ENCODE results near the gene GRIN2A.

GRIN2A gene

DNA sequence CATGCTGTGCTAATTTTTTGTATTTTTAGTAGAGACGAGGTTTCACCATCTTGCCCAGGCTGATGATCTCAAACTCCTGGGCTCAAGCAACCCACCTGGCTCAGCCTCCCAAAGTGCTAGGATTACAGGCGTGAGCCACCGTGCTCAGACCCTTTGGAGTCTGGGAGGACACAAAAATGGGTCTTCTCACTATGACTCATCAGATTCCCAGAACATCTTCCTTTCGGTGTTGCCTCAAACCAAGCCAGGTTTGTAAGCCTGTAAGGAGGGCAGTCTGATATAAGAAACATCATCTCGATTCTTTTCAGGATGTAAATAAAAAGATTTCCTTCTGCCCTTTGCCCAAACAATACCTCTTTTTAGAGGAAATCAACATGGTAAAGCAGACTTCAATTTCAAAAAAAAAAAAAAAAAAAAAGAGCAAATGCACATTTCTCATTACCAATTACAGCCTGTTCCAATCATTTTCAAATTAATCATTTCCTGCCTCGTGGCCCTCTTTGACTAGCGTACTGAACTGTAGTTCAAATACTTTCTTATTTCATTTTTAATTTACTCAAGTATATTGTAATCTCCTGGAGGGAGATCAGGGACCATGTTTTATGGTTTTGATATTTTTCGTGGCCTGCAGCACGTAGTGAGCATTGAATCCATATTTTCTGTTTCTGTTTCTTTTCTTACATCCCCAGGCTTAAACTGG is 409.6 kb downstream of the GRIN2A start:
- no peak for DNase-seq (ENCODE audit: low read depth in 2 of 2)

DNA sequence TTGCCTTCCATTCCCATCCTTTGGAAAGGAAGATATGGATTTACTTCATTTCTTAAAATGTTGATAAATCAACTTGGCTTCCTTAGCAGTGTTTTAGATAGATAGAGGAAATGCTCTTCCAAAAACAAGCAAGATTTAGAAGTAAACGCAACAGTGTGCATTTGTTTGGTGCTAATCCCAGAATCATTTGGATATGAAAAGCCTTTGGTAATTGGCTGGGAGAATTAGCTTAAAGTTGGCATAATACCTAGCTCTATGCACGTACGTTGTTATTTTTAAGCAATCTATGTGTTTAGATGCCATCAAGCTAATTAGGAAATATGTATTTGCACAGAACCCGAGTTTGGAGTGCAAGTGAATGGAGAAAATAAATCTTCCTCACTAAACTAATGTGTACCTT is 415.3 kb downstream of the GRIN2A start:
- no peak for DNase-seq (ENCODE audit: low read depth in 2 of 2)

DNA sequence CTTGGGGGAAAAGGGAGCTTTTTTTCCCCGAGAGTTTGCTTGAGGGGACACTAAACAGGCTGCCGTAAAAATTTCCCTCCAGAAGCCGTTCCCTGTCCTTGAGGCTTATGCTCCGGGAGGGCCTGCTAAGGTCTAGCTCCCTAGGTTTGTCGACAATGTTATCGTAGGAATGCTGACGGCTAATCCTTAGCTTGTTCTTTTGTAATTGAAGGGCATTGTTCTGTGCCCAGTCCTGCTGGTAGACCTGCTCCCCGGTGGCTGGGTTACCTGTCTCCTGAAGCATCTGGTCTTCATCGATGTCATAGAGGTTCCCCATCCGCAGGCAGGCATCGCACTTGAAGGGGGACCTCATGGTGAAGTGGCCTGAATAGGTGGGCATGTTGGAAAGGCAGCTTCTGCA is 418.7 kb downstream of the GRIN2A start:
- DNase-seq (ENCODE audit: low read depth in 2 of 2): no peak

DNA sequence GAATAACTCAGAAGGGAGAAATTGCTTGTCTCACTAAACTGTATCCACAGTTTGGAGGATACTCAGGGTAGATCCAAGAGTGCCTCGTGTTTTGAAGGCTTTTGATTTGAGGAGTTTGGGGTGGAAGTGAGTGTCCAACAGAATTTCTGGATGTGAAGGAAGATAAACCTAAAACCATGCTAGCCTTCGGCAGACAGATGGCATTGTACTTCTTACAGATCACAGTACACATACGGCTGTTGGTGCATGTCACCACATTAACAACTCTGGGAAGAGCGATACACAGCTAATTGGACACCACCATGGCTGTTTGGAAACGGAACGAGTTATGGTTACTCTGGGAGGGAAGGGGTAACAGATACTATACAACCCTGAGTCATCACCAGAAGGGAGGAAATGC is 420.4 kb downstream of the GRIN2A start:
- DNase-seq (ENCODE audit: low read depth in 2 of 2): no peak

DNA sequence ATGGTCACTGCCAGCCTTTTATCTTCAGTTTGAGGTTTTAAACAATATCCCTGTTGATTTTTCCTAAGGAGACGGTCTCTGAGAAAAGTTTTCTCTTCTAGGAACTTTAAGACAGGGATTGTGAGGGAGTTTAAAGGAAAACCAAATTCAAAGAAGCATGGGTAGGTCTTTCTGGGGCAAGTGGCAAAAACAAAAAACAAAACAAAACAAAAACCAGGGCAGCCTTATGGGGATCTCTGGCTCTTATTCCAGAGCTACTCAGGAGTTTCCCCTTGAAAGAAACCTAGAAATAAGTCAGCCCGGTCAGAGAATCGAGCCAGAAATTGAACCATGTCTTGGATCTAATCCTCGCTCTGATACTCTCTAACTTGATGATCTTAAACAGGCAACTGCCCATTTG is 424.5 kb downstream of the GRIN2A start:
- no peak for DNase-seq (ENCODE audit: low read depth in 2 of 2)

DNA sequence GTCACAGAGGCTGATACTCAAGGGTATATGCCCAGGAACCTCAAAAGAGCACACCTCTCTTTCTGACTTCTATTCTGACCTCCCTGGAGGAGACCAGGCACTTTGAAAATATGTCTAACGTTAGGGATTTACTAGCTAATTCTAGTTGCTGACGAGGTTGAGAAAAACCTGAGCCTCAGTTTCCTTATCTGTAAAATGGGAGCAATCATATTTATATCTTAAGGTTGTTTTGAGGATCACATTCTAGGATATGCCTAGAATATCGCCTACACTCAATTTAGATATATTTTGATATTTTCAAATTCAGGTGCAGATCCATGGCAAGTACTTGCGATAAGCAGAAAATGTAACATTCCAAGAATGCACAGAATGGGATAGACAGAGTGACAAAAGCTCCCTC is 425.8 kb downstream of the GRIN2A start:
- DNase-seq (ENCODE audit: low read depth in 2 of 2): no peak

DNA sequence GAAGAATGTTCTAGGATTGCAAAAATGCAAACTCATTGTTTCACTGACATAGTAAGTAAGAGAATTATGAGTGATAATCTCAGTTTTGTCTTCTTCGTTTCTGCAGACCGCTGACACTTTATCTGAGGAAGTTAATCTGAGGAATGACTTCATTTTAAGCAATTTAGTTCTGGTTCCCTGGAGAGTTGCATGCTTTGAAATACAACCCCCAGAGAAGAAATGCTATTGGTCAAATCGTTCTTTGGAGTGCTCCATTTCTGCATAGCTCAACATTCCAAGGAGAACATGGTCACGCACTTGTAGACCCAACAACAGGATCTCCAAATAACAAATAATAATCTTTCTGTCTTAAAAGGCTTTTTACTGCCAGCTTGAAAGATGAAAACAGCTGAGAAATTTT is 427.1 kb downstream of the GRIN2A start:
- no peak for DNase-seq (ENCODE audit: low read depth in 2 of 2)

DNA sequence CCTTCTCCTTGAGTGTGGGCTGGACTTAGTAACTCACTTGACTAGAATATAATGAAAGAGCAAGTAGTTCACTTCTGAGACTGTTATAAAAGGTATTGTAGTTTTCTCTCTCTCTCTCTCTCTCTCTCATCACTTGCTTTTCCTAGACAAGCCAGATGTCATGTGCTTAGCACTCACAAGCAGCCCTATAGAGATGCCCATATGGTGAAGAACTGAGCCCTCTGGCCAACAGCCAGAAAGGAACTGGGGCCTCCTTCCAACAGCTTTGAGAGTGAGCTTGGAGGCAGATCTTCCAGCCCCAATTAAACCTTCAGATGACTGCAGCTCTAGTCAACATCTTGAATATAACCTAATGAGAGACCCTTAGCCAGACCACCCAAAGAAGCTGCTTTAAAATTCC is 440.5 kb downstream of the GRIN2A start:
- DNase-seq (ENCODE audit: low read depth in 2 of 2): no peak

DNA sequence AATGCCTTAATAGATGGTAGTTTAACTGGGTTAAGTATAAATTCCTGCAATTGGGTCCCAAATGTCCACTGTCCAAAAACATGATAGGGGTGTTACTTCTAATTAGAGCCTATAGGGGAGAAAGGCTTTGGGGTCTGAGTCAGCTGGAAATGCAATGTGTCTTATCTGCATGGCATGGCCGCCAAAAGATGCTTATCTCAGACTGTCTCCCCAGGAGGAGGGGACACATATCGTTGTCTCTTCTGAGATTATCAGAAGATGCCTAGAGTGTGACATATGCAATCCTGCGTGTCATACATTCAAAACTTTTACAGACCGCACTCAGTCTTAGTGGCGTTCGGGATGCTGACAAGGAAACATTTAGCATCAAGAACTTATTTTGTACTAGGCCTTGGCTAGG is 442.9 kb downstream of the GRIN2A start:
- DNase-seq (ENCODE audit: low read depth in 2 of 2): no peak

DNA sequence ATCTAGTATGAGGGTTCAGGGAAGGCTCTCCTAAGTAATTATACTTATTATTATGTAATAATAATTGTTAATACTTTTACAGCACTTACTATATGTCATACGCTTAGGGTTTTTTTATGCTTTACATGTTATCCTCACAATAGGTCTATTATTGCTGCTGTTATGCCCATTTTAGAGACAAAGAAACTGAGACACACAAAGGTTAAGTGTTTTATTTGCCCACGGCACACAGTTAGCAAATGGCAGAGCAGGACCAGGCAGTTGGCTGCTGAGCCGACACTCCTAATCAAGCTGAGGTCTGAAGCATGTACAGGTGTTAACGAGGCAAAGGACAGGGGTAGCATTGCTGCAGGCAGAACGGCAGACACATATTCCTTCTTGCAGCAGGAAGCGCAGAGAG is 443.5 kb downstream of the GRIN2A start:
- DNase-seq (ENCODE audit: low read depth in 2 of 2): no peak

DNA sequence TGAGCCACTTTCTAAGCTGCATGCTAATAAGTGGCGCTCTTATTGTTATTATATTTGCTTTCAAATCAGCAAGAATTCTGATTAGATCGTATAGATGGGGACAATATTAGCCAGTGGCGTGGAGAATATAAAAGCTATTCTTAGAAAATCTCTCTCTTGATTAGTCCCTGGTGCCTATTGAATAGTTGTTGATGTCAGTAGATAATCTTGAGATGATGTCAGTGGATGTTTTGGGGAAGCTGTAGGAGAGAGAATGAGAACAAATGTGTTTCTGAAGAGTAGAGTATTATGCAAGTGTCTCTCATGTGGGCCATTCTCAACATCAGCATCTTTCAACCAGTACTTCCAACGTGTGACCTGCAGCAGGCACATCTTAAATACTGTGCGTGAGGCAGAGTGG is 445.7 kb downstream of the GRIN2A start:
- no peak for DNase-seq (ENCODE audit: low read depth in 2 of 2)

DNA sequence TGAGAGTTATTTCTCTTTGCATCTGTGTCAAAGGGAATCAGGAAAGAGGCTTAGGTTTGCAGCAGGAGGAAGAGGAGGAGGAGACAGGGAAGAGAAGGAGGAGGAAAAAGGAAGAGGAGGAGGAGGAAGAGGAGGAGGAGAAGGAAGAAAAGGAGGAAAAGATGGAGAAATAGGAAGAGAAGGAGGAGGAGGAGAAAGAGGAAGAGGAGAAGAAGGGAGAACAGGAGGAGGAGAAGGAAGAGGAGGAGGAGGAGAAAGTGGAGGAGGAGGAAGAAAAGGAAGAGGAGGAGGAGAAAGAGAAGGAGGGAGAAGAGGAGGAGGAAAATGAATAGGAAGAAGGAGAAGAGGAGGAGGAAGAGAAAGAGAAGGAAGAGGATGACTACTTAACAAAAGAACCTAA is 459.1 kb downstream of the GRIN2A start:
- DNase-seq (ENCODE audit: low read depth in 2 of 2): no peak

DNA sequence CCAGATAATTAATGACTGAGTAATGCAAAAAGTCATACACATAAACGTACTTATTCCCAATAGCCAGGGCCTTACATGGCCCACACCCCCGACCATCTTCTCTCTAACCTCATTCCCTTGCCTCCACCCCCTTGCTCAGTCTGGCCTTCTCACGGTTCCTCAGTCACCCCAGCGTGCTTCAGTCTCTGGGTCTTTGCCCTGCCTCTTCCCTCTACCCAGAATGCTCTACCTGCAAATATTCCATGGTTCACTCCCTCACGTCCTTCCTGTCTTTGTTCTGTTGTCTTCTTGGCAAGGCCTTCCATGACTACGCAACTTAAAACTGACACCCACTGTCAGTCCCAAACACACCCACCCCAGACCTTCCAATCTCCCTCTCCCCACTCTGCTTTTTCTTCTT is 468.3 kb downstream of the GRIN2A start:
- DNase-seq (ENCODE audit: low read depth in 2 of 2): no peak

DNA sequence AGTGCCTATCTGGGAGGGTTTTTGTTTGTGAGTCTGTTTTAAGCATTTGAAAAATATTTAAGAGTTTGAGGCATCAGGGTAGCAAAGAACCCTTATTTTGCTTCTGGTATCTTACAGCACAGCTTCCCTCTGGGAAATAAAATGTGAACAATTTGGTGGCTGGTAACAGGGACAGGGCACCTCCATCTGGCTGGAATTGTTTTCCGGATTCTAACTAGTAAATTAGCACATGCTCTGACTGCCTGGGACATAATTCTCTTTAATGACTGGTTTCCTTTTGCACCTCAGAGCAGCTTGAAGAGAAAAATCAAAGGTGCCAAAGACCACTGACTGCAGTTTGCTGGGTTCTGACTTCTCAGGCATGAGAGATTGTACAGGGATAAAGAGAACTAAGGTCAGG is 469.1 kb downstream of the GRIN2A start:
- no peak for DNase-seq (ENCODE audit: low read depth in 2 of 2)

DNA sequence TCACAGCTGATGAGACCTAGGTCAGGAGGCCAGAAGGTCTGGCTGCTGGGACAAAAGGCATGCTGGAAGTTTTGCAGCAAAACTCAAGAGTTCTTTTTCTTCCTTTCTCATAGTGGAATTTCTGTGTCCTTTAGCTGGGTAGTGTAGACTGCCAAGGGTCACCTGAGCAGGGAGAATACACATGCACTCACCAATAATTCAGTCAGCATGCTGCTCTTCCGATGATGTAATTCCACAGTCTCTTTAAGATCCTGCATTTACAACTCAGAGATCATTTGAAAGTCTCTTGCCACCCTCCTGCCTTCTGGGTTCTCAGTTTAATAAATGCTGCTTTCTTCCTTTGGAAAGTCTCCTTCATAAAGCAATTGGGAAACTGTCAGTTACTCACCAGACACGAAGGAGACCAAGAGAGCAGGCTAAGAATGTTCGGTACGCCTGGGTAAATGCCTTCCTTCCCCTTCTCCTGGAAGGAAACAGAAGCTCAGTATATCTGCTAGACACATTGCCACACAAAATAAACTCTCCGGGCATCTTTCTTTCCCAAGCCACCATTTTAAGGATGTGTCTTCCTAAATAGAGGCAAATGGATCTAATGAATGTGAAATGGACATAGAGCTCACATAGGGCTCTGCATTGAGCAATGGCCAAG is 473.1 kb downstream of the GRIN2A start:
- no peak for DNase-seq (ENCODE audit: low read depth in 2 of 2)

DNA sequence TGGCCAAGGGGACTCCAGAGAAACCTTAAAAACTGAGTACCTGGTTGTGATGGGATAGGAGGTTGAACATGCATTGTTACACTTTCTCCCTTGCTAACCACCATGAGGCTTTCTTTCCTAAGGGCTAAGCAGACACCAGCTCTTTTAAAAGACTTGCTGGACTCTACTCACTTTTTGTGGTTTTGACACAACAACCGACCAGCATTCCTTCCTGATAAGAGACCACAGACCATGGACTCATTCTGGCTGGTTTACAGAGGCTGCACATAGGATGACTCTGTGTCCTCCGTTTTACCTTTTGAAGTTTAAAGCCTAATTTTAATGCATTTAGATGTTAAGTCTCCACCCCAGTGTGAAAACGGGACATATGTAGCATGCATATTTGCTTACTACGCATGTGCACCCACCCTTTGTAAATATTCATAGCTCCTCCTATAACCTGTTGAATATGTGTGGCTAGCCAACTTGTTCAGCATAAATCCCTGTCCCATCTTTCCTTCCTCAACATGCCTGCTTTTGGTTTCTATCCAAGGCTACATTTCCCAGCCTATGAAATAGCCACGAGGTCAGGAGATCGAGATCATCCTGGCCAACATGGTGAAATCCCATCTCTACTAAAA is 475.9 kb downstream of the GRIN2A start:
- no peak for DNase-seq (ENCODE audit: low read depth in 2 of 2)

DNA sequence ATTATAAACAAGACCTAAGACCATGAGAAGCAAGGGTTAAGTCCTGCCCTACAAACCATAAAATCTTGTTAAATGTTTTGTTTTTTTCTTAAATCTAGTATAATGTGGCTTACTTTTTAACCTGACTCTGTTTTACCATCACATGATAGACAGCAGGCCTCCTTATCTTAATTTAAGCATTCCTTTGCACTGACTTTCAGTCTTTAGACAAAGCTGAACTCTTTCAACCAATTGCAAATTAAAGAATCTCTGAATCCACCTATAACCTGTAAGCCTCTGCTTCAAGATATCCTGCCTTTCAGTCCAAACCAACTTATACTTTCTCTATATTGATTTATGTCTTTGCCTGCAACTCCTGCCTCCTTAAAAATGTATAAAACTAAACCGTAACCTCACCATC is 478.5 kb downstream of the GRIN2A start:
- no peak for DNase-seq (ENCODE audit: low read depth in 2 of 2)

Data from stimulated activated CD4-positive, alpha-beta T cell treated with anti-CD3 and anti-CD28 coated beads, Interleukin-1b, Interleukin-23, amount 100 ng/mL, for 4 hours (primary cell).